ENCODE data around the gene KRTAP19-7.

KRTAP19-7 gene

DNA sequence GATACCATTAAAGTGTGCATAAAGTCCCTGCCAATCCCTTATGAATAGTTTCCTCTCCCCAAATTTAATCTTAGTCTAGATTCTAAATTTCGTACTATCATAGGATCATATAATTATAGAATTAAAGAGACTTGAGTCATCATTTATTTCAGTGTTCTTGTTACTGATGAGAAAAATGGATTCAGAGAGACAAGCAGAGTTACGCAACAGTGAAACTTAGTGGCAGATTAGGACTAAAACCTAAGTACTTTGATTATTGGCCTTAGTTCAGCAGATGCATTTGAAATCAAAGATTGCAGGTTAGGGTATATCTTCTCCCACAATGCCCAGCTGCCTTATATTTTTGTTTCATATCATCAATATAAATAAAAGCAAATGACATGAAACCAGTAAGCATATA is 843 bp upstream of the KRTAP19-7 start:
- no peak overlapping the region for H3K4me3 ChIP-seq (ENCODE audit: low read depth, low read length)
- DNase-seq (ENCODE audit: low read depth, low spot score) = no peak
- TF ChIP-seq, protein P1, sequence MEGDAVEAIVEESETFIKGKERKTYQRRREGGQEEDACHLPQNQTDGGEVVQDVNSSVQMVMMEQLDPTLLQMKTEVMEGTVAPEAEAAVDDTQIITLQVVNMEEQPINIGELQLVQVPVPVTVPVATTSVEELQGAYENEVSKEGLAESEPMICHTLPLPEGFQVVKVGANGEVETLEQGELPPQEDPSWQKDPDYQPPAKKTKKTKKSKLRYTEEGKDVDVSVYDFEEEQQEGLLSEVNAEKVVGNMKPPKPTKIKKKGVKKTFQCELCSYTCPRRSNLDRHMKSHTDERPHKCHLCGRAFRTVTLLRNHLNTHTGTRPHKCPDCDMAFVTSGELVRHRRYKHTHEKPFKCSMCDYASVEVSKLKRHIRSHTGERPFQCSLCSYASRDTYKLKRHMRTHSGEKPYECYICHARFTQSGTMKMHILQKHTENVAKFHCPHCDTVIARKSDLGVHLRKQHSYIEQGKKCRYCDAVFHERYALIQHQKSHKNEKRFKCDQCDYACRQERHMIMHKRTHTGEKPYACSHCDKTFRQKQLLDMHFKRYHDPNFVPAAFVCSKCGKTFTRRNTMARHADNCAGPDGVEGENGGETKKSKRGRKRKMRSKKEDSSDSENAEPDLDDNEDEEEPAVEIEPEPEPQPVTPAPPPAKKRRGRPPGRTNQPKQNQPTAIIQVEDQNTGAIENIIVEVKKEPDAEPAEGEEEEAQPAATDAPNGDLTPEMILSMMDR (IDR thresholded peaks at IDR 0.05; ENCODE audit: low read depth, low read length) = no peak
- in situ Hi-C loops (cut with HindIII; ENCODE audit: low sequenced_read_pairs) = no loop called here

DNA sequence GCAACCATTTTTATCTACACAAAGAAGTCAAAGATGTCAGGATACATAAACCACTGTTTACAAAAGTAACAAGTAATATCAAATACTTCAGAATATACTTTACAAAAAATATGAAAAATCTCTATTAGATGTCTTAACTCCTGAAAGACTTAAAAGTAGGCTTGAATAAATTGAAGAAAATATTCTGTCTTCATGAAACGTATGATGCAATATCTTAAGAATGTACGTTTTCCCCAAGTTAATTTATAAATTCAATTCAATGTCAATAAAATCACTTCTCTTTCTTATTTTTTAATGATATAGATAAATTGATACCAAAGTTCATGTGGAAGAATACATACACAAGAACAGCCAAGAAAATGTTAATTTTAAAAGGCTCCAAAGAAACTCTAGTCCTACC is 6.0 kb downstream of the KRTAP19-7 start:
- DNase-seq (ENCODE audit: low read depth, low spot score) = no peak
- no peak overlapping the region for H3K4me3 ChIP-seq (ENCODE audit: low read depth, low read length)
- TF ChIP-seq, protein P1 (IDR thresholded peaks at IDR 0.05; ENCODE audit: low read depth, low read length) = no peak
- in situ Hi-C loops (cut with HindIII; ENCODE audit: low sequenced_read_pairs) = no loop called here

DNA sequence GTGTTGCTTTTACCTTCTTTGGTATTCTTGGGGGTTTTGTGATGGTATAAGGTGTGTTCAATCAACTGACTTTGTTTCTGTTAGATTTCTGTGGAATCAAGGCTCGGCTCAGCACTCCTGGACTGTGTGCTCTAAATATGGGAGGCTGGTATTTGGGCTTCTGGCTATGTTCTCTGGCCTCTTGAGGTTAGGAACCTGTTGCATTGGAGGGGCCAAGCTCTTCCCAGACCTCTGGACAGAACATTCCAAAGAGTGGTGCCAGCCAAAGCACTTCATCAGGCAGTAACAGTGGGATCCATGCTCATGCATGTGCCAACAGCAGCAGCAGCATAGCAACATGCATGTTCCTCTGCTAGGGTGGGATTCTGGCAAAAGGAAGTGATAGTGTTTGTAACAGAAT is 8.3 kb downstream of the KRTAP19-7 start:
- in situ Hi-C loops (cut with HindIII; ENCODE audit: low sequenced_read_pairs) = no loop called here
- no peak overlapping the region for H3K4me3 ChIP-seq (ENCODE audit: low read depth, low read length)
- DNase-seq (ENCODE audit: low read depth, low spot score) = no peak
- TF ChIP-seq, protein P1 (IDR thresholded peaks at IDR 0.05; ENCODE audit: low read depth, low read length) = no peak

DNA sequence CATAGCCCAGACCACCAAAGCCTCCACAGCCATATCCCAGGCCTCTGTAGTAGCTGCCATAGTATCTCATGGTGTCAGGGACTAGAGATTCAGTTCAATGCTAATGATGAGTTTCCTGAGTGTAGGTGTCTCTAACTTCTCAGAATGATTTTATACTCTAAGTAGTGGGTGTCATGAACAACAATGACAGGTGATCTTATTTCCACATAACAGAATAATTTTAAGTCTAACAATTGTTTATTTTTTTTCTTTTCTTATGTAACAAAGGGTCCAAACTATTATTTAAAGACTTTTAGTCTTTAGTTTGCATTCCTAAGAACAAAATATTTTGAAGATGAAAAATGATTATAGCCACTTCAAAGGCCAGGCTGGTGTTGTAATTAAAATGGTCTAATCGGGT is 19.4 kb downstream of the KRTAP19-7 start, which contains the start of gene KRTAP19-6:
Gene KRTAP19-6 (minus strand): TSS at position 101 of the 400 bp plus-strand sequence. CDS start 31 bp downstream, at position 70.
- in situ Hi-C loops (cut with HindIII; ENCODE audit: low sequenced_read_pairs) = no loop called here
- H3K4me3 ChIP-seq (ENCODE audit: low read depth, low read length) = no peak within 1 kb of the TSS
- DNase-seq (ENCODE audit: low read depth, low spot score) = no peak
- TF ChIP-seq, protein P1 (IDR thresholded peaks at IDR 0.05; ENCODE audit: low read depth, low read length) = no peak

DNA sequence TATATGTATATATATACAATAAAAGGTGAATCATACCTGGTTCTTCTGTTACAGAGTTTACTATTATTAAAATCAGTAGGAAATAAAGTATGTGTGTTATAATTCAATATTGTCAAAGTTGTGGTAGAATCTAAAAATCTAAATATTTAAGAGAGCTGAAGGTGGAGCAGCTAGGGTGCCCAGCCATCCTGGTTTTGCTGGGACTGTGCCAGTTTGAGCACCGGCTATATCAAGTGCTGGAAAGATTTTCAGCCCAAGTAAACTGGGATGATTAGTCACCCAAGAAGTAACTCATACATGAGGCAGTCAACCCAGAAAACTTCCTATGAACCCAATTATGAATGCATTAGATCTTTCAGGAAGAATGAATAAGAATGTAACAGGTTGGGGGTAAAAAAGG is 42.2 kb downstream of the KRTAP19-7 start:
- TF ChIP-seq, protein P1 (IDR thresholded peaks at IDR 0.05; ENCODE audit: low read depth, low read length) = no peak
- no peak overlapping the region for H3K4me3 ChIP-seq (ENCODE audit: low read depth, low read length)
- in situ Hi-C loops (cut with HindIII; ENCODE audit: low sequenced_read_pairs) = no loop called here
- no peak for DNase-seq (ENCODE audit: low read depth, low spot score)

DNA sequence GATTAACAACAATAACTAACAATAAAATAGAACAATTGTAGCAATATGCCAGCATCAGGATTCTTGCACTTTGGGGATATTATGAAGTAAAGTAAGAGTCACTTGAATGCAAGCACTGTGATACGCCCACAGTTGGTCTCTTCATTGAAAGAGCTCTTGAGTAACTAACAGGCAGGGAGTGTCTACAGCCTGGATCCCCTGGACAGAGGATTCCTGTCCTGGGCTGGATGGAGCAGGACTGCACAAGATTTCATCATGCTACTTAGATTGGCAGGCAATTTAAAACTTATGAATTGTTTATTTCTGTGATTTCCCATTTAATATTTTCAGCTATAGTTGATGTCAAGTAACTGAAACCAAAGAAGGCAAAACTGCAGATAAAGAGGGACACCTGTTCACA is 45.4 kb downstream of the KRTAP19-7 start:
- TF ChIP-seq, protein P1 (IDR thresholded peaks at IDR 0.05; ENCODE audit: low read depth, low read length) = no peak
- in situ Hi-C loops (cut with HindIII; ENCODE audit: low sequenced_read_pairs) = no loop called here
- H3K4me3 ChIP-seq (ENCODE audit: low read depth, low read length) = no peak overlapping the region
- DNase-seq (ENCODE audit: low read depth, low spot score) = no peak
